C1 segment of cervical spinal cord (tissue), 14 donors: ENCODE data around the gene PGBD1.

Source experiments
- DNase-seq, 14 donors: peaks; one replicate each; lab custom pipeline; 2025; lab: John Stamatoyannopoulos, UW

The PGBD1 gene, protein sequence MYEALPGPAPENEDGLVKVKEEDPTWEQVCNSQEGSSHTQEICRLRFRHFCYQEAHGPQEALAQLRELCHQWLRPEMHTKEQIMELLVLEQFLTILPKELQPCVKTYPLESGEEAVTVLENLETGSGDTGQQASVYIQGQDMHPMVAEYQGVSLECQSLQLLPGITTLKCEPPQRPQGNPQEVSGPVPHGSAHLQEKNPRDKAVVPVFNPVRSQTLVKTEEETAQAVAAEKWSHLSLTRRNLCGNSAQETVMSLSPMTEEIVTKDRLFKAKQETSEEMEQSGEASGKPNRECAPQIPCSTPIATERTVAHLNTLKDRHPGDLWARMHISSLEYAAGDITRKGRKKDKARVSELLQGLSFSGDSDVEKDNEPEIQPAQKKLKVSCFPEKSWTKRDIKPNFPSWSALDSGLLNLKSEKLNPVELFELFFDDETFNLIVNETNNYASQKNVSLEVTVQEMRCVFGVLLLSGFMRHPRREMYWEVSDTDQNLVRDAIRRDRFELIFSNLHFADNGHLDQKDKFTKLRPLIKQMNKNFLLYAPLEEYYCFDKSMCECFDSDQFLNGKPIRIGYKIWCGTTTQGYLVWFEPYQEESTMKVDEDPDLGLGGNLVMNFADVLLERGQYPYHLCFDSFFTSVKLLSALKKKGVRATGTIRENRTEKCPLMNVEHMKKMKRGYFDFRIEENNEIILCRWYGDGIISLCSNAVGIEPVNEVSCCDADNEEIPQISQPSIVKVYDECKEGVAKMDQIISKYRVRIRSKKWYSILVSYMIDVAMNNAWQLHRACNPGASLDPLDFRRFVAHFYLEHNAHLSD

DNA sequence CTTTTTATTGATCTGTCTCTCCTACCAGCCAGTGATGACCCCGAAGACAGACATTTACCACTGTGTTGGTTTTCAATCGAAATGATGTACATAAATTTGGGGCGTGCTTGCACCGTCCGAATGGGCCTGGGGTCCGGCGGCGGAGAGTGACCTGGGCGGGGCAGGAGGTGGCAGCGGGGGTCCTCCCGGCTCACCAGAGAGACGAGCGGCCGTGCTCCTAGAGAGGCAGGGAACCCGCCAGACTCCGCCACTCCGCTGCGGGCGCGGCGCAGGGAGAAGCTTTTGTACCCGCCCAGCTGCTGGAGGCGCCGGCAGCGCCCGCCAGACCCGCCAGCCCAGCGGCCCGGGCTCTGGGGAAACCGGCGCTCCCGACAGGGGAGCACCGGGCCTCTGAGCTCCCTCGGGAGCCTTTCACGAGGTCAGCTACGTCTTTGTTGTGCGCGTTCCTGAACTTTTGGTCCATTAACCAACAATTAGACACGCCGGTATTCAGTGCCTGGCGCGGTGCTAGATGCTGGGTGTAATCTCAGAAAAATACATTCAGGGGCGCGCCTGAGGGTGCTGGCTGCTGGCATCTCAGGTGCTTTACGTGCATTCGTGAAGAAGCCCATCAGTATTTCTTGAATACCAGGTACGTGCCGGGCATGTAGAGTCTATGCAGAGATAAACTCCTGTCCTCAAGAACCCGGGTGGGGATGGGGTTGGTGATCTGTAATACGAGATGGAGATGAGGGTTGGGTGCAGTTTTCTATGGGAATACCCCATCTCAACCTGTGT is at the start of gene PGBD1:
PGBD1 (plus strand) TSS at position 285 of the 777 bp plus-strand sequence. CDS start 2,242 bp downstream, outside the sequence.
- peak in 12 of 14 donors; percentile 10 to 66 (median 34) for DNase-seq

DNA sequence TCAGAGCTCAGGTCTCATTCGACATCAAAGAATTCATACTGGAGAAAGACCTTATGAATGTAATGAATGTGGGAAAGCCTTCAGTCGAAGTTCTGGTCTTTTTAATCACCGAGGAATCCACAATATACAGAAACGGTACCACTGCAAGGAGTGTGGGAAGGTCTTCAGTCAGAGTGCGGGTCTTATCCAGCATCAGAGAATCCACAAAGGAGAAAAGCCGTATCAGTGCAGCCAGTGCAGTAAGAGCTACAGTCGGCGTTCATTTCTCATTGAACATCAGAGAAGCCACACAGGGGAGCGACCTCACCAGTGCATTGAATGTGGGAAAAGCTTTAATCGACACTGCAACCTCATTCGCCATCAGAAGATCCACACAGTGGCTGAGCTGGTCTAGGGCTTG is 48.6 kb upstream of the PGBD1 start:
- DNase-seq, result no peak

DNA sequence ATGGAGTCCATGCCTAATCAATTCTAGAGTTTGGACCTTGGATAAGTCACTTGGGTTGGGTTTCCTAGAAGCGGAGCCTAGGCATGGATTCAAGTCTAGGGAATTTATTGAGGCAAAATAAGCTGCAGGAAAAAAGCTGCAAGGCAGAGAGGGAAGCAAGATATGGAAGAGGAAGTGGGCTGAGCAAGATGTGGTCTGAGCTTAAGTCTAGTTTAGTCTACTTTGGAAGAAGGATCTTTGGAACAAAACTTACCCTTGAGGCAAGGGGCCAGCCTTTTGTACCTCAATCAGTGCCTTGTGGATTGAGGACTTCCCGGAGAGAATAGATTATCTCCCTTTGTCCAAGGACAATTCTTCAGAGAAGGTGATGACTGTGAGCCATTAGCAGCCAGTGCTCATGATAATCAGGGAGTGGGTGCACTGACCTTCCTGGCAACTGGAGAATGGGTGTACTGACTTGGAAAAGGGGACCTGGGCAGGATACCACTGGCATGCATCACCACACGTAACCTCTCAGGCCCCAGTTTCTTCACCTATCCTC is 45.4 kb upstream of the PGBD1 start:
- DNase-seq, result no peak

DNA sequence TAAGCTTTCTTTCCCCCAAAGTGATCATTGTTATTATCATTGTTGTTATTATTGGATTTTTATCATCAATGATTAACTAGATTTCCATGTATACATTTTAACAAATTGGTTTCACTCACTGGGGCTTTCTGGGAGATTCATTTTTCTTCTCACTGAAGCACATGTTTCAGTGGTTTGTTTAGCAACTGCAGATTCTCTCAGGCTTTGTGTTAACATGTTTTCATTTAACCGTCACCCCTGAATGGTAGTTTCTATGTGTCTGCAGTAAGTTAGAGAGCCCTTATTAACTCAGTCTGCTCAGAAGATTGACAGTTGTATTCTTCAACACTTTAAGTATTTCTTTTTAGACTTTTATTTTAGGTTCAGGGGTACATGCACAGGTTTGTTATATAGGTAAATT is 41.7 kb upstream of the PGBD1 start:
- DNase-seq, result no peak

DNA sequence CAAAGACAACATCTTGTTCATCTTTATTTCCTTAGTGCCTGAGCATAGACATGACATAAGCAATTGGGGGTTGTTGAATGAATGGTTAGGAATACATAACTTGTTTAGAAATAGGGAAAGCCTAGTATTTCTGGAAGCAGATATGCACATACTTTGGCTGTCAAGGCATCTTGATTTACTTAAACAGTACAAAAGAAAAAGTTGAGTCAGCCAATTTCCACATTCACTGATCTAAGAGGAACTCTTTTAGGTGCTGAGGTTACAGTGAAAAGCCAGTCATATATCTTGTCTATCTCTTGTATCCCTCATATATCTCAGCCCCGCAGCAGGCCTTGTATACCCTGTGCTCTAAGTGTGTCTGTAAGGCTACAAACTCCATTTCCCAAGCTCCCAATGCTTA is 40.9 kb upstream of the PGBD1 start:
- no peak for DNase-seq

DNA sequence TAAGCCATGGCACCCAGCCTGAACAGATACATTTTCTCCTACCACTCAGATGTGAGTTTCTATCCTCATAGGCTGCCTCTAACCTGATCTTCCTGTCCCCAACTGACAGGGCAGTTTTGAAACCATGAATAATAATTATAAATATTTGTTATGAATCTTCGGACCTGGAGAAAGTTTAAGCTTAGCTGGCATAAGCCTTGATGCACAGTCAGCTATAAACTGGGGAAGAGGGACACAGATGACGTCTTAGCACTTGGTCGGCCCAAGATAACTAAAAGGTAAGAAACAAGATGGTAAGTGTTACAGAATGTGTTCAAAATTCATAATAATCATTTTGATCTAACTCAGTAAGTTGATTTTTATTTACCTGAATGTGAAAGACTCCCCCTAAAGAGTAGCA is 37.4 kb upstream of the PGBD1 start:
- no peak for DNase-seq

DNA sequence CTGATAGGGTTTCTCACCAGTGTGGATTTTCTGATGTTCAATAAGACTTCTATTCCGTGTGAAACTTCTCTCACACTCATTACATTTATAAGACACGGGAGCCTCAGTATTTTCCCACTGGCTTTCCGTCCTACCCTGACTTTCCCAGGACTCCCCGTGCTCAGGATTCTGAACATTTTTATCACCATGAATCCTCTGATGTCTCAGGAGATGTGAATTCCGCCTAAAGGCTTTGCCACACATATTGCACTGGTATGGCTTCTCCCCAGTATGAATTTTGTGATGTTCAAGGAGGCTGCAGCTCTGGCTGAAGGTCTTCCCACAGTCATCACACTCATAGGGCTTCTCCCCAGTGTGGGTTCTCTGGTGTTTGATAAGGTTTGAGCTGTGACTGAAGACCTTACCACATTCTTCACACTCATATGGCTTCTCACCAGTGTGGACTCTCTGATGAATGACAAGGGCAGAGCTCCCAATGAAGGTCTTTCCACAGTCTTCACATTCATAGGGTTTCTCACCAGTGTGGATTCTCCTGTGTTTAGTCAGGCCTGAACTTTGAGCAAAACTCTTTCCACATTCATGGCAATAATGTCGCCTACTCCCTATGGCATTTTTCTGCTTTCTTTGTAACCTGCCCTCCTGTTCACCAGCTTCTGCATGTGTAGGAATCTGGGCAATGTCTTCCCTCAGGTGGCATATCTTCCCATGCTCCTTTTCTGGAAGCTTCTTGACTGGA is 36.0 kb upstream of the PGBD1 start:
- DNase-seq, result no peak

DNA sequence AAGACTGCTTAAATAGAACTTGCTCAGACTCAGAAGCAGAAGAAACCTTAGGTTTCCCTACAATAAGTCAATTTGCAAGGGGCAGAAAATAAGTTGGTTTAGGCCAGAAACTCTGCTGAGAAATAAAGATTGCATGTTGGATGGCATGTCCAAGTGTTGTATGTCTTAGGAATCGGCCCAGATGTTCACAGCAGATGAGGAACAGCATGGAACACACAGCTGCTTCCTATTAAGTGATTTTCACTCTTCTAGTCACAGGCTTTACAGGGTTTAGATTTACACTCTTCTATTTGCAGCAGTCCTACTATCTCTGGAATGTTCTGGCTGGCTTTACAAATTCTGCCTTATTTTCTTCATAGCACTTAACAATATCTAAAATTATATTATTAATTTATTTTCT is 32.5 kb upstream of the PGBD1 start:
- no peak for DNase-seq

DNA sequence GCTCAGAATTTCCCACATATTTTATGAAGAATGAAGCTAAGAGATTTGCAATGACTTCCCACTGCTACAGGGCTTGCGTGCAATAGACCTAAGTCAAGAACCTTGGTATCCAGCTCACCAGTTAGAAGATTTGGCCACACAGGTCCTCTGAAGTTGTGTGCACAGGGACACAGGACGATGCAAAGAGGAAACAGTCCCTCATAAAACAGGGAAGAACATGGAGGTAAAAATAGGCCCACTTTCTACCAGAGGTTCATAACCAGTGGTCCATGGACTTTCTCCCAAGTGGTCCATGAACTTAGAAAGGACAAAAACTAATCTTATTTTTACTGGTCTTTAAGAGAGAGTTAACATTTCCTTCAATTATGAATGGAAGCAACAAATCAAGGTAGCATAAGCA is 30.6 kb upstream of the PGBD1 start:
- no peak for DNase-seq

DNA sequence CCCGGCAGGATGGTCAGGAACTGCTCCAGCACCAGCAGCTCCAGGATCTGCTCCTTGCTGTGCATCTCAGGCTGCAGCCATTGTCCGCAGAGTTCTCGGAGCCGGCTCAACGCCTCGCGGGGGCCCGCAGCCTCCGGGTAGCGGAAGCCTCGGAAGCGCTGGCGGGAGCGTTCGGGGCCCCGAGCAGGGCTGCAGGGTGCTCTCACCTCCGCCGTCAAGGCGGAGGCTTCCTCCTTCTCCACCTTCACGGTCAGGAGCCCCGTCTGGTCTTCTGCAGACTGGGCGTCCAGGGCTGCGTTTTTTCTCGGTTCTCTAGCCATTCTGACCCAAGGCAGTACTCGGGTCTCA is 29.7 kb upstream of the PGBD1 start:
- DNase-seq, result no peak

DNA sequence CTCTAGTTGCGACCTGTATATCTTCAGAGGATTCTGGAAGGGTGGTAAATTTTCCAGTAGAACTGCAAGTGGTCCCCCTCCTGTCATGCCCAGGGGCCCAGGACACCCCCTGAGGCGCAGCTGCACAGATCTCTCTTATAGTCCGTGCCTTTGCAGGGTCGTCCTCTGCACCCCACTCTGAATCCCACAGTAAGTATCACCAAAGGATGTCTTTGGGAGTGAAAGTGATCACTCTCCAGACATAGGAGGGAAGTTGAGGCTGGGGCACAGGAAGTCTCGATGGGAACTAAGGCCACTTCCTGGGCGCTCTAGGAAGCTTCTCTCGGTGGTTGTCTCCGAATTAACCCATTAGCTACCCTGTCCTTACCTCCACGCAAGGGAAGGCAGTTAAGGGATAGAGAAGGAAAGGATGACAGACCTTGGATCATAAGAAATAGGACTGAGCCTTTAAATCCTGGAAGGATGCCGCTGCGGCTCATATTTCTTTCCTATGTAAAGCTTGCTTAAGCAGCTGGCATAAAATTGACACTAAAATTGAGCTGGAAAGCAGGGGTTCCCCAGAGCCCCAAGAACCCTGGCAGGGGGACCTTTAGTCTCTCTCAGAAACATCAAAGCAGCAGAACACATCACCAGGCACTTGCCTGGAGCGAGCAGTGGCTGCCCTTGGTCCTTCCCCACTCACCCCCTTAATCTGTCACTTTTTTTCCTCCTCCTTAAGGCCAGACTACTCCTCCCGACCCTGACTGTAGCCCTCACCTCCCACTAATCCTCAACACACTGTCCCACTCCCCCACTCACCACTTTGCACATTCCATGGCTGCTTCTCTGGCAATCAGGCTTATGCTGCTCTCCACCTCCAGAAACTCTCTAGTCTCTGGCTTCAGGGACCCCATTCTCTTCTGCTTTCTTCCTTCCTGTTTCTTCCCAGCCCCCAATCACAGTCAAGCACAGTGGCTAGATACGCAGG is 29.1 kb upstream of the PGBD1 start, which contains the start of gene ZKSCAN4:
ZKSCAN4 (minus strand) TSS at position 261 of the 967 bp plus-strand sequence. CDS start 289 bp downstream, outside the sequence.
- peak in 13 of 14 donors; percentile 6 to 83 (median 61) for DNase-seq

DNA sequence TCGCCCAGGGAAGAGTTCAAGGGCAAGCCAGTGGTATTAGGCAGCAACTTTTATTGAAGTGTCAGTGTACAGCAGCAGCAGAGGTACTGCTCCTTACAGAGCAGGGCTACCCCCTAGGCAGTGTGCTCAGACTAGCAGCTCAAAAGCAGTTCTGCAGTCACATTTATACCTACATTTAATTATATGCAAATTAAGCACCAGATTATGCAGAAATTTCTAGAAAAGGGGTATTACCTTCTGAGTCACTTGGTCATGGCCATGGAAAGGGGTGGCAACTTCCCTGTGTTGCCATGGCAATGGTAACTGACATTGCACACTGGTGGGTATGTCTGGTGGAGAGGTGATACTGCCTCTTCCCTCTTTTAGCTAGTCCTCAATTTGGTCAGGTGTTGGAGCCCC is 27.3 kb upstream of the PGBD1 start:
- no peak for DNase-seq

DNA sequence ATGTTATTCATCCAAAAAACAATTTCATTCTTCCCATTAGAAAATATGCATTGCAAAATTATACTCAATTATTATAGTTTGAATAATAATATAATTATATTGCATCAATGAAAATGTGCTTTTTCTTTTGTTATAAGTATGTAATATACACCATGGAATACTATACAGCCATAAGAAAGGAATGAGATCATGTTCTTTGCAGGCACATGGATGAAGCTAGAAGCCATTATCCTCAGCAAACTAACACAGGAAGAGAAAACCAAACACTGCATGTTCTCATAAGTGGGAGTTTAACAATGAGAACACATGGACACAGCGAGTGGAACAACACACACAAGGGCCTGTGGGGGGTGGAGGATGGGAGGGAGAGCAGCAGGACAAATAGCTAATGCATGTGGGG is 24.3 kb upstream of the PGBD1 start:
- DNase-seq, result no peak

DNA sequence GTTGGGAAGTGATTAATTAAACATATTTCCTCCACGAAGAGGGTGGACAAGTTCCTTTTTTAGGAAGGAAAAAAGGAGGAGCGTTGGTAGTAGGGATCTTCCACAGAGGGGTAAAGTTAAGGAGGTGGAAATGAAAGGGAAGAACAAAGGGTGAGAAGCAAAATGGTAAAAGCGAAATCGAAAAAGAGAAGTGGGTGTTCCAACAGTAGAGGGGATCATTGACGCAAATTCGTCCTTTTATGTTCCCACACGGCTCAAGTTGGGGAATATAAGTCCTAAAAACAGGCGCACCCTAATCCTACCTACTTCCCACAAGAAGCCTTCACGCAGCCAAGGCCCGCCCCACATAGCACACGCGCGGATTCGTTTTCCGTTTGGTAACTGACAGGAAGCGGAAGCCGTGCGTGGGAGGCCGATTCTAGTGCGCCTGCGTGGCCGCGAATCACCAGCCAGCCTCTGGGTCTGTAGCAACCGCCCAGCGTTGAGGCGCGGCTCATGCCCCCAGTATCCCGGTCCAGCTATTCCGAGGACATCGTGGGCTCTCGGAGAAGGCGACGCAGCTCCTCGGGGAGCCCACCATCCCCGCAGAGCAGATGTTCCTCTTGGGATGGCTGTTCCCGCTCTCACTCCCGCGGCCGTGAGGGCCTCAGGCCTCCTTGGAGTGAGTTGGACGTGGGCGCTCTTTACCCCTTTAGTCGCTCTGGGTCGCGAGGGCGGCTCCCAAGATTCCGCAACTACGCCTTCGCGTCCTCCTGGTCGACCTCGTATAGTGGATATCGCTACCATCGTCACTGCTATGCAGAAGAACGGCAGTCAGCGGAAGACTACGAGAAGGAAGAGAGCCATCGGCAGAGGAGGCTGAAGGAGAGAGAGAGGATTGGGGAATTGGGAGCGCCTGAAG is 22.2 kb upstream of the PGBD1 start, which contains the start of gene NKAPL:
NKAPL (plus strand) TSS at position 421 of the 901 bp plus-strand sequence; CDS start at position 496, 75 bp downstream.
- DNase-seq, result peak in 12 of 14 donors; percentile 11 to 75 (median 44)

DNA sequence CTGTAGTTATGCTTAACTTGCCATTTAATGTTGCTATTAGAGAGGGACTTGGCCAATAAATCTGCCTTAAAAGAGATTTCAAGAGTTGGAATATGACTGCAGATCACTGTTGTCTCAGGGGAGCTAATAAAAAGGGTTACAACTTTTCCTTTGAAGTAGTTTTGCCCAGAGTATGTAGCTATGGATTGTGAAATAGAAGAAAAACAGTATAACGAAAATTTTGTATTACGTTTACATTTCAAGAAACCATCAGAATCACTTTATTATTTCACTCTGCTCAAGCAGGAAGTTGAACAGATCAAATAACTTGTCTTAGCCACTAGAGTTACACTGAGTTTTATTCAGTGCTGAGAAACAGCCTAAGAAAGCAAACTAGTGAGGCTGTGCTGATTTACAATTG is 17.4 kb upstream of the PGBD1 start:
- DNase-seq, result no peak

DNA sequence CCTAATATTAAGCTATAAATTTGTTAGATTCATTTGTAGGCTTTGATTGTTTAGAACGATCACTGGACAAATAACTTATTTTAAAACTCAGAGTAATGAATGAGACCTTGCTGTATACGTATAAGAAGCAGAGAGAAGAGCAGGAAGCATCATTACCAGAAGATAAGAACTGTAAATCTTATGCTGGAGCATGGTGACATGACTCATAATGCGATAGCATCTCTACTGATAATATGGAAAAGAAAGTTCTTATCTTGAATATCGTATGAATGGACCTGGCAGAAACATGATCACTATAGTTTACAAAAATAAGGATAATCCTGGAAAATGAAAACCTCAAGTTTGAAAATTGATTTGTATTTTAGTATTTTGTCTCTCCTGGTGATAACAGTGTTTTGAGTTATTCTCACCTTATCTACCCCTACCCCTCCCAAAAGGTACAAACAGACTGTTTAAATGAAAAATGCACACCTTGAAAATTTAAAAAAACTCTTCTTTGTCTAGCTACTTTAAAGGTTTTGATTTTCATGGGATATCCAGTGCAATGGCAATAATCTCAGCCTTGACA is 16.5 kb upstream of the PGBD1 start:
- DNase-seq, result no peak

DNA sequence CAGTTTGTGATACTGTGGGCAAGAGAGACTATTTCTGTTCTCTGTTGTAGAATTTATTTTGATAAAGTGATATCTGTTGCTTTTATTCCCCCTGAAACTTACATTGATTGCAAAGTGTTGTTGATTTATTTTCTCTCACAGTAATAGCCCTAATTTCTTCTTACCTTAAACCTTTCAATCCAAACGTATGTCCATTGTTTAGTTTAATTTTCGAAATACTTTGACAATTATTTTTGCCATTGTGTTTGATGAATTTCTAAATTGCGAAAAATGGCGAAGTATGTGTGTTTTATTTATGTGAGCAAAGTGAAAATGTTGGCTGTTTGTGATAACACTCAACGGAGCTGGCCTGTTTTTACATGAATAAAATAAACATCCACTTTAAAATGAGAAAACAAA is 14.8 kb upstream of the PGBD1 start:
- no peak for DNase-seq
